BJ (cell line): ENCODE data around the gene KPNB1. TPM values are rescaled to one million over a fixed set of nuclear protein-coding genes. Genes with fewer than 3 reads are reported as not detected.
A peak's percentile ranks its signal among the peaks of the same experiment; 100 is the strongest.

Experiments
- CTCF ChIA-PET: fragments of 350-600 bp; formaldehyde crosslinking; extraction: SDS; loops from one replicate; lab custom pipeline; 2021; ENCODE audit warnings: antibody characterized with exemption, inconsistent platforms; lab: Yijun Ruan, JAX
- POLR2A ChIA-PET: fragments of 300-600 bp; sonication (Branson Sonifier 250); formaldehyde crosslinking; extraction: SDS; loops from one replicate; lab custom pipeline; 2021; ENCODE audit warnings: antibody characterized with exemption; lab: Charles Lee
- DNase-seq: peaks from one replicate; pipeline ENCODE4 v3.0.0-alpha.2; 2011; ENCODE audit warnings: low read depth
- H3K27me3 ChIP-seq: 2 replicates; pipeline ENCODE4 v1.6.0; 2011; ENCODE audit warnings: low read length; ENCODE audit not compliant: control insufficient read depth, insufficient read depth
- H3K36me3 ChIP-seq: 2 replicates; pipeline ENCODE4 v1.5.1; 2011; ENCODE audit warnings: low read length; ENCODE audit not compliant: control insufficient read depth, insufficient read depth
- H3K4me3 ChIP-seq: 2 replicates; pipeline ENCODE4 v1.5.1; 2011; ENCODE audit warnings: low read depth, mild to moderate bottlenecking, control low read depth, low read length
- polyA plus RNA-seq: library from polyadenylated mRNA; depleted of rRNA; stranded (reverse); fragments of >200 nt; gene quantifications from 2 replicates; pipeline ENCODE4 v1.2.3, GENCODE V29; 2011
- TF ChIP-seq, protein P1 (sequence below): IDR thresholded peaks from 2 replicates; pipeline ENCODE4 v1.5.1; 2011; ENCODE audit warnings: low read depth, mild to moderate bottlenecking, control low read depth, inconsistent platforms, low read length, moderate library complexity; ENCODE audit not compliant: insufficient read depth

The KPNB1 gene
- polyA plus RNA-seq, 1 experiment, result 171 TPM

DNA sequence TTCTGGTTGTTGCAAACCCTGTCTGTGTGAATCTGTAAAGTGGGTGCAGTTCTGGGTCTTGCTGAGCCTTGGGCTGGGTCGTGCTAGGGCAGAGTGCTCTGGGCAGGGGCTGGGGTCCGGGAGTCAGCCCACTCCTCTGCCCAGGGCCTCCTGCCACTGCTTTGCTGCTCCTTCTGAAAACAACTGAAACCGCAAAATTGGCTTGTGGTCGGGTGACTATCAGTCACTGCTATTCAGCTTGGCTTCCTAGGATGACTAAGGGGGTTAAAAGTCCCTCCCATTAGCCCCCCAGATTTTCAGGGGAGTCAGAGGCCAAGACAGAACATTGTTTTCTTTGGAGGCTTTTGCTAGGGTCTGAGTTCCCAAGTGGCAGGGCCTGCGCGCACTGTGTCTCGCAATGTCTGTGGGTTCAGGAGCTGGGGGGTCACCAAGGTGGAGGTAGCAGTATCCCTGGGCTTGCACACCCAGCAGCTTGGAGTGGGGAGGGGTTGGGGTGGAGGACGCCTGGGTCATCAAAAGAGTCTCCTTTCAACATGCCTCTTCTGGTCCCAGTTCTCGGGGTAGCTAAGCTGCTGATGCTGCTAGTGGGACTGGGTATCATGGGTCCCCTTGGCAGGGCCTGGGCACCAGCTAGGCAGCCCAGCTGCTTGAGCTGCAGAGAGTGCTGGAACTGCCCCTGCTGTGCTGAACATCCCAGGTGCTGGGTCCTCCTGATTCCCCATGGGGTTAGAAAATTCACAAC, 69.9 kb downstream of the KPNB1 start:
- DNase-seq, result peak; percentile 17
- TF ChIP-seq, protein P1, sequence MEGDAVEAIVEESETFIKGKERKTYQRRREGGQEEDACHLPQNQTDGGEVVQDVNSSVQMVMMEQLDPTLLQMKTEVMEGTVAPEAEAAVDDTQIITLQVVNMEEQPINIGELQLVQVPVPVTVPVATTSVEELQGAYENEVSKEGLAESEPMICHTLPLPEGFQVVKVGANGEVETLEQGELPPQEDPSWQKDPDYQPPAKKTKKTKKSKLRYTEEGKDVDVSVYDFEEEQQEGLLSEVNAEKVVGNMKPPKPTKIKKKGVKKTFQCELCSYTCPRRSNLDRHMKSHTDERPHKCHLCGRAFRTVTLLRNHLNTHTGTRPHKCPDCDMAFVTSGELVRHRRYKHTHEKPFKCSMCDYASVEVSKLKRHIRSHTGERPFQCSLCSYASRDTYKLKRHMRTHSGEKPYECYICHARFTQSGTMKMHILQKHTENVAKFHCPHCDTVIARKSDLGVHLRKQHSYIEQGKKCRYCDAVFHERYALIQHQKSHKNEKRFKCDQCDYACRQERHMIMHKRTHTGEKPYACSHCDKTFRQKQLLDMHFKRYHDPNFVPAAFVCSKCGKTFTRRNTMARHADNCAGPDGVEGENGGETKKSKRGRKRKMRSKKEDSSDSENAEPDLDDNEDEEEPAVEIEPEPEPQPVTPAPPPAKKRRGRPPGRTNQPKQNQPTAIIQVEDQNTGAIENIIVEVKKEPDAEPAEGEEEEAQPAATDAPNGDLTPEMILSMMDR, result no peak
- ChIA-PET CTCF (interaction anchor here (1.2 to 2.1 kb wide), 3 partner anchors 8 to 21 kb away, joined by 4 to 7 read pairs (median 5); no protein-coding TSS in a partner anchor), POLR2A (interaction anchor here (0.5 kb wide), 1 partner anchor 26 kb away, joined by 3 read pairs; no protein-coding TSS in a partner anchor)
- Histone ChIP-seq H3K36me3 (no peaks in the 10 kb centered on the region), H3K4me3 (no peak overlapping the region), H3K27me3 (peaks cover 39% of the 10 kb centered on the region)

DNA sequence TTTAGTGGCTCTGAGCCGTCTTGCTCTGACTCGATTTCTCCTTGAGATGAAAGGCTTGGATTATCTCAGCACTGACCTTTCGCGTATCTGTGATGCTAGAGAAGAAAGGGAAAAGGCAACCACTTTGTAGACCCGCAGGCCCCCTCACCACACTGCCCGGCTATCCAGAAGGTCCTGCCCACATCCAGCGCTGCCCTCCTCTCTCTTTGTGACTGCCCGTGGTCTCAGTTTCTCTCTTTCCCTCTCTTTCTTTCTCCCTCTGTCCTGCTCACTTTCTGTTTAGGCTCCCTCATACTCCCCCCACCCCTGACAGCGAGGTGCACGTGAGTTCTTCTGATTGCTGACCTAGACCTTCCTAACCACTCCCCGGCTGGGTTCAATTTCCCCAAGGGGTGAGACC, 70.5 kb downstream of the KPNB1 start:
- Histone ChIP-seq H3K4me3 (no peak overlapping the region), H3K36me3 (no peaks in the 10 kb centered on the region), H3K27me3 (peaks cover 40% of the 10 kb centered on the region)
- CTCF ChIA-PET, result interaction anchor here (1.2 to 2.1 kb wide), 2 partner anchors 15 to 22 kb away, joined by 4 to 5 read pairs; no protein-coding TSS in a partner anchor
- TF ChIP-seq, protein P1, result no peak
- POLR2A ChIA-PET, result no interaction called here
- DNase-seq, result no peak

DNA sequence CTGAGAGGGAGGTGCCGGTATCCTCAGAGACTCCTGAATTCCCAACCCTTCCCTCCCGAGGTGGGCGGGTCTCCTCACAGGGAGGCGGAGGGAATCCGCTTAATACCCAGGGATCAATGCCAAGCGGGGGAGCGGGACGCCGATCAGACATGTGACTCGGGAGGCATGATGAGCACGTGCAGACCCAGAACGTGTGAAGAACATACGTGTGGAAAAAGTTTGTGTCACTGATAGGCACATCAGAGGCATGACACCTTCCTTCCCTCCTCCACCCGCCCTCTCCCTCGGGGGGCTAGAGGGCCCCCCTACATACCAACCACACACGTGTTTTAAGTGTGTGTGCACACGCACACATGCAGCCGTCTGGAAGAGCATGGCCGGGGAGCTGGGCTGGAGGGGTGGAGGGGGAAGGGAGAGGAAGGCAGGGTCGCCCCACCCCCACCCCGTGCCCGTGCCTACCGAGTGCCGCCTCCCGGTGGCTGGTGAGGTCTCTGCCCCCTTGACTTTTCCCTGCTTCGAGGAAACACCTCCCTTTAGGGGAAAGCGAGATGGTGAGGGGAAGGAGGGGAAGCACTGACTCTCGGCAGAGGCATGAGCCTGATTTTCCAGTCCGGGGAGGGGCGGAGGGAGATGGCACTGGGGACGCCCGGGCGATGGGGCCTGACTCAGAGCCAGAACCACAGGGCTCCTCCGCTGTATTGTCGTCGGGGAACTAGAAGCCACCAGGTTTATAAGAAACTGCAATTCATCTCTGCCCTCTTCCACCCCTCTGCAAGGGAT, 71.2 kb downstream of the KPNB1 start:
- no peak overlapping the region for H3K4me3 ChIP-seq
- DNase-seq, result no peak
- TF ChIP-seq, protein P1, result no peak
- H3K36me3 ChIP-seq, result no peaks in the 10 kb centered on the region
- peaks cover 34% of the 10 kb centered on the region for H3K27me3 ChIP-seq
- ChIA-PET POLR2A (no interaction called here), CTCF (no interaction called here)

DNA sequence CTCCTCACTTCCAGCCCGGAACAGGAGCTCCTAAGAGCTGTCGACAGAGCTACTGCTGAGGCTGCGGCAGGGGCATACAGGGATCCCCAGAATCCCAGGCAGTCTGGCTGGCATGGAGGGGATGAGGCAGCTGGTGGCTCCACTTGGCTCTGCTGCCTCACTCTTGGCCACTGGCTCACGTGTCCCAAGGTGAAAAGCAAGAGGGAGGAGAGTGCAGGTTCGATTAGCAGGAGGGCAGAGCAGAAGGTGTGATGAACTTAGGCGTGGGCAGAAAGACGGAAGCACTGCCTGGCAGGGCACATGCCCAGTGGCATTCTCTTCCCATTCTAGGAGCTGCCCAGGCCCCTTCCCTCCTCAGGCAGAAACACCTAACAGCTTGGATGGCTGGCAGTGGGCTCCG, 72.0 kb downstream of the KPNB1 start:
- POLR2A ChIA-PET, result no interaction called here
- H3K4me3 ChIP-seq, result no peak overlapping the region
- TF ChIP-seq, protein P1, result no peak
- DNase-seq, result no peak
- H3K27me3 ChIP-seq, result peaks cover 35% of the 10 kb centered on the region
- CTCF ChIA-PET, result interaction anchor here (1.1 kb wide), 1 partner anchor 23 kb away, joined by 3 read pairs; no protein-coding TSS in a partner anchor
- H3K36me3 ChIP-seq, result no peaks in the 10 kb centered on the region

DNA sequence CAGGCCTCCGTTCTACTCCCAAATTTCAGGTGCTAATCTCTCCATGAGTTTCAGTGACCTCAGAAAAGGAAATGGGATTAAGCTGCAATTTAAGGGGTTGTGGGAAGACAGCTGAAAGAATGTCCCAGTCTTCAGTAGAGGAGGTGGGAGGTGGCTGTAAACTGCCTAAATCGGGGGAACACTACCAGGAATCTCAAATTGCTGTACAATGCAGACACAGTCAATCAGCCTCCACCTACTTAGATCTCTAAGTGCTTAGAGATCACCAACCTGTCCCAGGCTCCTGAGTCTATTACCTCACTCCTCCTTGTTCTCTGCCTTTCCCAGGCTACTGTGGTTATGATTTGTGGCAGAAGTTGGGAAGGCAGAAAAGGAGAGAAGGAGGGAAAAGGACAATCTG, 75.0 kb downstream of the KPNB1 start:
- POLR2A ChIA-PET, result no interaction called here
- TF ChIP-seq, protein P1, result no peak
- CTCF ChIA-PET, result no interaction called here
- H3K27me3 ChIP-seq, result peaks cover 30% of the 10 kb centered on the region
- H3K36me3 ChIP-seq, result no peaks in the 10 kb centered on the region
- H3K4me3 ChIP-seq, result no peak overlapping the region
- DNase-seq, result no peak
